Measurements from ENCODE around the gene SLC66A1. TPM values are rescaled to one million over a fixed set of nuclear protein-coding genes. Genes with fewer than 3 reads are reported as not detected.

The SLC66A1 gene
- total RNA-seq, 1 experiment from 2014 or later, result 24.0 TPM

GRCh38 chr1:19346026-19346425, 33.9 kb downstream of the SLC66A1 start:
- no peak overlapping the region for H3K4me3 ChIP-seq (ENCODE audit: low read depth, low read length)
- no peaks in the 10 kb centered on the region for H3K27me3 ChIP-seq (replicated peaks; ENCODE audit: control insufficient read depth, insufficient read depth, low read length)
- Mint-ChIP-seq H3K27me3 (ENCODE audit: insufficient read depth, unreplicated experiment) (no peaks in the 10 kb centered on the region), H3K9me3 (ENCODE audit: unreplicated experiment) (no peaks in the 10 kb centered on the region), H3K4me3 (ENCODE audit: unreplicated experiment) (no peak overlapping the region), H3K4me1 (ENCODE audit: low read depth, unreplicated experiment) (no peaks in the 10 kb centered on the region), H3K36me3 (ENCODE audit: insufficient read depth, unreplicated experiment) (peaks cover 41% of the 10 kb centered on the region), H3K27ac (ENCODE audit: unreplicated experiment) (no peak overlapping the region)
- H3K36me3 ChIP-seq (ENCODE audit: control insufficient read depth, insufficient read depth, low read length), result peaks cover 3% of the 10 kb centered on the region; the same call in 1 of the 2 replicates
- no peaks in the 10 kb centered on the region for H3K4me1 ChIP-seq
- DNase-seq, result no peak
- no TSS peak for BruUV-seq (replicated peaks)
- TF ChIP-seq, protein P1, sequence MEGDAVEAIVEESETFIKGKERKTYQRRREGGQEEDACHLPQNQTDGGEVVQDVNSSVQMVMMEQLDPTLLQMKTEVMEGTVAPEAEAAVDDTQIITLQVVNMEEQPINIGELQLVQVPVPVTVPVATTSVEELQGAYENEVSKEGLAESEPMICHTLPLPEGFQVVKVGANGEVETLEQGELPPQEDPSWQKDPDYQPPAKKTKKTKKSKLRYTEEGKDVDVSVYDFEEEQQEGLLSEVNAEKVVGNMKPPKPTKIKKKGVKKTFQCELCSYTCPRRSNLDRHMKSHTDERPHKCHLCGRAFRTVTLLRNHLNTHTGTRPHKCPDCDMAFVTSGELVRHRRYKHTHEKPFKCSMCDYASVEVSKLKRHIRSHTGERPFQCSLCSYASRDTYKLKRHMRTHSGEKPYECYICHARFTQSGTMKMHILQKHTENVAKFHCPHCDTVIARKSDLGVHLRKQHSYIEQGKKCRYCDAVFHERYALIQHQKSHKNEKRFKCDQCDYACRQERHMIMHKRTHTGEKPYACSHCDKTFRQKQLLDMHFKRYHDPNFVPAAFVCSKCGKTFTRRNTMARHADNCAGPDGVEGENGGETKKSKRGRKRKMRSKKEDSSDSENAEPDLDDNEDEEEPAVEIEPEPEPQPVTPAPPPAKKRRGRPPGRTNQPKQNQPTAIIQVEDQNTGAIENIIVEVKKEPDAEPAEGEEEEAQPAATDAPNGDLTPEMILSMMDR (IDR thresholded peaks at IDR 0.05; ENCODE audit: insufficient read depth in 1 of 2, low read depth in 1 of 2, low read length in 1 of 2, severe bottlenecking in 1 of 2, unreplicated experiment in 1 of 2), result no peak
- no peaks in the 10 kb centered on the region for H3K9me3 ChIP-seq
- intact Hi-C loops (cut with micrococcal nuclease; ENCODE audit: unreplicated experiment), result no loop called here
- ChIA-PET CTCF (interaction anchor here (0.6 kb wide), 1 partner anchor 41 kb away, joined by 4 read pairs; no protein-coding TSS in a partner anchor), POLR2A (no interaction called here)

- no peak for DNase-seq
- Histone ChIP-seq H3K36me3 (ENCODE audit: control insufficient read depth, insufficient read depth, low read length) (peaks cover 1% of the 10 kb centered on the region; the same call in 1 of the 2 replicates), H3K4me1 (no peaks in the 10 kb centered on the region), H3K27me3 (replicated peaks; ENCODE audit: control insufficient read depth, insufficient read depth, low read length) (no peaks in the 10 kb centered on the region), H3K9me3 (no peaks in the 10 kb centered on the region), H3K4me3 (ENCODE audit: low read depth, low read length) (no peak overlapping the region)
- BruUV-seq (replicated peaks), result no TSS peak
- Mint-ChIP-seq H3K4me1 (ENCODE audit: low read depth, unreplicated experiment) (no peaks in the 10 kb centered on the region), H3K27me3 (ENCODE audit: insufficient read depth, unreplicated experiment) (no peaks in the 10 kb centered on the region), H3K36me3 (ENCODE audit: insufficient read depth, unreplicated experiment) (peaks cover 39% of the 10 kb centered on the region), H3K9me3 (ENCODE audit: unreplicated experiment) (no peaks in the 10 kb centered on the region), H3K4me3 (ENCODE audit: unreplicated experiment) (no peak overlapping the region), H3K27ac (ENCODE audit: unreplicated experiment) (no peak overlapping the region)
- TF ChIP-seq, protein P1 (IDR thresholded peaks at IDR 0.05; ENCODE audit: insufficient read depth in 1 of 2, low read depth in 1 of 2, low read length in 1 of 2, severe bottlenecking in 1 of 2, unreplicated experiment in 1 of 2), result no peak
- intact Hi-C loops (cut with micrococcal nuclease; ENCODE audit: unreplicated experiment), result no loop called here
- ChIA-PET CTCF (no interaction called here), POLR2A (no interaction called here)
Observed at GRCh38 chr1:19347533-19348172, 35.5 kb downstream of the SLC66A1 start.

- ChIA-PET POLR2A (no interaction called here), CTCF (no interaction called here)
- Histone ChIP-seq H3K4me1 (no peaks in the 10 kb centered on the region), H3K27me3 (replicated peaks; ENCODE audit: control insufficient read depth, insufficient read depth, low read length) (no peaks in the 10 kb centered on the region), H3K4me3 (ENCODE audit: low read depth, low read length) (no peak overlapping the region), H3K36me3 (ENCODE audit: control insufficient read depth, insufficient read depth, low read length) (peaks cover 1% of the 10 kb centered on the region; the same call in 1 of the 2 replicates), H3K9me3 (no peaks in the 10 kb centered on the region)
- no peak overlapping the region for H3K4me3 Mint-ChIP-seq (ENCODE audit: unreplicated experiment)
- H3K9me3 Mint-ChIP-seq (ENCODE audit: unreplicated experiment), result no peaks in the 10 kb centered on the region
- no TSS peak for BruUV-seq (replicated peaks)
- TF ChIP-seq, protein P1 (IDR thresholded peaks at IDR 0.05; ENCODE audit: insufficient read depth in 1 of 2, low read depth in 1 of 2, low read length in 1 of 2, severe bottlenecking in 1 of 2, unreplicated experiment in 1 of 2), result no peak
- H3K27ac Mint-ChIP-seq (ENCODE audit: unreplicated experiment), result no peak overlapping the region
- no peak for DNase-seq
- H3K27me3 Mint-ChIP-seq (ENCODE audit: insufficient read depth, unreplicated experiment), result no peaks in the 10 kb centered on the region
- peaks cover 43% of the 10 kb centered on the region for H3K36me3 Mint-ChIP-seq (ENCODE audit: insufficient read depth, unreplicated experiment)
- H3K4me1 Mint-ChIP-seq (ENCODE audit: low read depth, unreplicated experiment), result no peaks in the 10 kb centered on the region
- intact Hi-C loops (cut with micrococcal nuclease; ENCODE audit: unreplicated experiment), result no loop called here
Observed at GRCh38 chr1:19348441-19349198, 36.5 kb downstream of the SLC66A1 start.
